Heart left ventricle (tissue), 16 donors: ENCODE measurements around the gene ELL. TPM values are rescaled to one million over a fixed set of nuclear protein-coding genes. Genes with fewer than 3 reads are reported as not detected.

ENCODE experiments used
- ATAC-seq, 4 donors: fragments of 200-7000 bp; cut with Tn5 transposase; one replicate each; pipeline ENCODE4 v1.9.1; 2020 to 2022; ENCODE audit warnings: moderate library complexity in 4 of 4, mild to moderate bottlenecking in 3 of 4, moderate number of reproducible peaks in 1 of 4
- DNase-seq, 5 donors: peaks; one replicate each; pipeline ENCODE4 v3.0.0-alpha.2; 2020
- H3K27ac ChIP-seq, 12 donors: fragments of 200-600 bp; sonication (generic) in 4 of 12; one replicate each; pipeline versions ENCODE4 v1.5.0 to v1.8.0; 2016 to 2022; ENCODE audit warnings: mild to moderate bottlenecking in 2 of 12
- H3K27me3 ChIP-seq, 9 donors: fragments of 200-600 bp; sonication (generic) in 2 of 9; one replicate each; pipeline versions ENCODE4 v1.5.1 to v1.8.0; 2016 to 2022; ENCODE audit warnings: mild to moderate bottlenecking in 3 of 9
- H3K36me3 ChIP-seq, 9 donors: fragments of 200-600 bp; sonication (generic) in 2 of 9; one replicate each; pipeline versions ENCODE4 v1.5.0 to v1.8.0; 2018 to 2022; ENCODE audit warnings: mild to moderate bottlenecking in 2 of 9
- H3K4me1 ChIP-seq, 12 donors: fragments of 200-600 bp; sonication (generic) in 4 of 12; one replicate each; pipeline versions ENCODE4 v1.5.0 to v1.8.0; 2016 to 2022; ENCODE audit warnings: mild to moderate bottlenecking in 3 of 12
- H3K4me3 ChIP-seq, 12 donors: fragments of 200-600 bp; sonication (generic) in 4 of 12; one replicate each; pipeline versions ENCODE4 v1.5.0 to v1.8.0; 2017 to 2022; ENCODE audit warnings: mild to moderate bottlenecking in 9 of 12, moderate library complexity in 4 of 12
- H3K9me3 ChIP-seq, 12 donors: fragments of 200-600 bp; sonication (generic) in 4 of 12; one replicate each; pipeline versions ENCODE4 v1.5.0 to v1.8.0; 2016 to 2022; ENCODE audit warnings: mild to moderate bottlenecking in 1 of 12
- POLR2A ChIP-seq, 2 donors: fragments of 450-650 bp; IDR thresholded peaks; one replicate each; pipeline ENCODE4 v1.6.1; 2017; ENCODE audit warnings: antibody characterized with exemption in 2 of 2, mild to moderate bottlenecking in 2 of 2, moderate library complexity in 2 of 2
- WGBS, 4 donors: extraction: QIAGEN DNeasy Blood & Tissue Kit in 2 of 4; methylation state at CpG; one replicate each; pipeline versions ENCODE4 v1.1.5 to v1.1.7; 2013 to 2018; 5-methylcytosine and 5-hydroxymethylcytosine counted together
- intact Hi-C, 10 donors: fragments of 100-400 bp; cut with DNase I; formaldehyde crosslinking; loops; one replicate each; pipeline versions ENCODE4 v1.11.1 to v1.14.2; 2022
- polyA plus RNA-seq, 2 donors: library from polyadenylated mRNA; stranded (reverse); fragments of 200-250 nt; gene quantifications; one replicate each; pipeline ENCODE4 v1.2.3, GENCODE V29; 2013
- total RNA-seq, 9 donors: library from RNA; depleted of rRNA in 2 of 9; stranded (reverse); fragments of >200 nt in 2 of 9; fragmentation: NEBNext Ultra II Directional in 3 of 9; extraction: Animal tissue kit (Norgen Biotek cat#: 25700) in 3 of 9; gene quantifications; one replicate each; pipeline versions ENCODE4 v1.1.0 to v1.2.4, GENCODE V29; 2016 to 2023
- TF ChIP-seq, protein P1 (sequence below), 12 donors: fragments of 200-600 bp; sonication (generic) in 4 of 12; IDR thresholded peaks; one replicate each; pipeline versions ENCODE4 v1.5.0 to v1.8.0; 2018 to 2022; ENCODE audit warnings: antibody characterized with exemption in 12 of 12, mild to moderate bottlenecking in 5 of 12
- donor health status: ischemic (EF 13 %, LVEDD 7.1; RV severe dilation, severe dysfunction).
- donor health status: healthy with polysubstance abuse.
- donor health status: DM: no; HTN: yes; CAD: no.
- donor health status: DM: no; HTN: no; CAD: no.
- donor health status: ischemic (EF 25% LVEDD 6.9; RV normal size, moderate dysfunction).
- donor health status: ischemic (EF 25% LVEDD 5.7; RV mildly dilated, moderate dysfunction).
- donor health status: healthy.
- donor health status: DM: yes; HTN: yes; CAD: no.
- donor health status: ischemic (EF 35%, LVEDD 5.7; RV mildly dilated, moderate dysfunction).
- donor health status: nonischemic (EF 11% LVEDD 7.7; RV severe dilation, severe dysfunction).
- donor health status: DM: yes; HTN: yes; CAD: no.
- donor health status: PGD.
- donor health status: ischemic (EF 29% LVEDD 5.4; RV normal size, mild dysfunction).
- donor health status: nonischemic (EF 23%, LVEDD 6.1; RV moderate dilation, normal function).

ELL gene
- total and polyA plus RNA-seq, 11 donors, result 5.9 to 17.8 (median 7.3) TPM

GRCh38 chr19:18501351-18501750 is 20.5 kb downstream of the ELL start:
- TF ChIP-seq, protein P1, sequence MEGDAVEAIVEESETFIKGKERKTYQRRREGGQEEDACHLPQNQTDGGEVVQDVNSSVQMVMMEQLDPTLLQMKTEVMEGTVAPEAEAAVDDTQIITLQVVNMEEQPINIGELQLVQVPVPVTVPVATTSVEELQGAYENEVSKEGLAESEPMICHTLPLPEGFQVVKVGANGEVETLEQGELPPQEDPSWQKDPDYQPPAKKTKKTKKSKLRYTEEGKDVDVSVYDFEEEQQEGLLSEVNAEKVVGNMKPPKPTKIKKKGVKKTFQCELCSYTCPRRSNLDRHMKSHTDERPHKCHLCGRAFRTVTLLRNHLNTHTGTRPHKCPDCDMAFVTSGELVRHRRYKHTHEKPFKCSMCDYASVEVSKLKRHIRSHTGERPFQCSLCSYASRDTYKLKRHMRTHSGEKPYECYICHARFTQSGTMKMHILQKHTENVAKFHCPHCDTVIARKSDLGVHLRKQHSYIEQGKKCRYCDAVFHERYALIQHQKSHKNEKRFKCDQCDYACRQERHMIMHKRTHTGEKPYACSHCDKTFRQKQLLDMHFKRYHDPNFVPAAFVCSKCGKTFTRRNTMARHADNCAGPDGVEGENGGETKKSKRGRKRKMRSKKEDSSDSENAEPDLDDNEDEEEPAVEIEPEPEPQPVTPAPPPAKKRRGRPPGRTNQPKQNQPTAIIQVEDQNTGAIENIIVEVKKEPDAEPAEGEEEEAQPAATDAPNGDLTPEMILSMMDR (IDR thresholded peaks at IDR 0.05), result no peak
- TF ChIP-seq POLR2A (IDR thresholded peaks at IDR 0.05), result no peak
- DNase-seq (no peak), ATAC-seq (no peak)
- Histone ChIP-seq H3K27me3 (no peaks in the 10 kb centered on the region), H3K36me3 (no peaks in the 10 kb centered on the region), H3K27ac (peak overlapping the region; percentile 30 to 93 (median 76)), H3K4me1 (peaks cover 47 to 100% (median 90%) of the 10 kb centered on the region in 12 donors), H3K9me3 (no peaks in the 10 kb centered on the region), H3K4me3 (no peak overlapping the region)
- WGBS, 4 donors, result 72 to 88% (median 79%) methylated on average over 6 to 13 of the region's 13 CpGs
- intact Hi-C loops, result loop anchor here in 1 of 10 donors (5.0 kb wide), 1 partner anchor 34 kb away; no protein-coding TSS in a partner anchor

- no peak for TF ChIP-seq POLR2A (IDR thresholded peaks at IDR 0.05)
- TF ChIP-seq, protein P1 (IDR thresholded peaks at IDR 0.05), result no peak
- Histone ChIP-seq H3K27ac (peak overlapping the region; percentile 30 to 93 (median 76)), H3K27me3 (no peaks in the 10 kb centered on the region), H3K4me3 (no peak overlapping the region), H3K9me3 (no peaks in the 10 kb centered on the region), H3K36me3 (no peaks in the 10 kb centered on the region), H3K4me1 (peaks cover 42 to 100% (median 90%) of the 10 kb centered on the region in 12 donors)
- peak in 4 of 5 donors; percentile 57 to 83 (median 68) for DNase-seq
- intact Hi-C loops, result loop anchor here in 1 of 10 donors (5.0 kb wide), 1 partner anchor 33 kb away; no protein-coding TSS in a partner anchor
- 19 to 40% (median 21%) methylated on average over 9 to 11 of the region's 11 CpGs for WGBS, 4 donors
- peak; percentile 35 to 49 (median 41) for ATAC-seq
These were observed 21.1 kb downstream of the ELL start for GRCh38 chr19:18500799-18501198.

DNA sequence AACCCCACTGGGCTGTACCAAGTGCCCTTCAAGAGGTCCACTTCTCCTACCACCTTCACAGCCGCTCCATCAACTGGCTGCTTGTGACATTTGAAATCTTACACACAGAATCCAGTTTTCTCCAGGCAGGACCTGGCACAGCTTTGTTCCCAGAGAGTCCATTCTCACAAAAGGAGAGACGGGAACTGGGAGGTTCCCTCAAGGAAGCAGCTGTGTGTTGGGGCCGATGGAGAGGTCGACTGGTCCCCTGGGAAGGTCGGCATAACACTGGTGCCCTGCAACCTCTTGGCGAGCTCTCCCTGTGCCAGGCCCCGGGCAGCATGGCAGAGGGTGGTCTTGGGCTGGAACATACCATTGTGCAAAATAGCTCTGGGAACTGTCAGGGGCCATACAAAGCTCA is 21.5 kb downstream of the ELL start:
- ATAC-seq (peak in 3 of 4 donors; percentile 8 to 38 (median 18)), DNase-seq (peak in 3 of 5 donors; percentile 58 to 69 (median 68))
- intact Hi-C loops, result loop anchor here in 1 of 10 donors (5.0 kb wide), 1 partner anchor 33 kb away; no protein-coding TSS in a partner anchor
- TF ChIP-seq, protein P1 (IDR thresholded peaks at IDR 0.05), result no peak
- TF ChIP-seq POLR2A (IDR thresholded peaks at IDR 0.05), result no peak
- H3K4me1 ChIP-seq, result peaks cover 38 to 100% (median 89%) of the 10 kb centered on the region in 12 donors
- H3K36me3 ChIP-seq, result no peaks in the 10 kb centered on the region
- H3K9me3 ChIP-seq, result no peaks in the 10 kb centered on the region
- 29 to 40% (median 32%) methylated on average over 6 to 7 of the region's 7 CpGs for WGBS, 4 donors
- H3K27me3 ChIP-seq, result no peaks in the 10 kb centered on the region
- no peak overlapping the region for H3K4me3 ChIP-seq
- peak overlapping the region in 11 of 12 donors; percentile 56 to 93 (median 77) for H3K27ac ChIP-seq

DNA sequence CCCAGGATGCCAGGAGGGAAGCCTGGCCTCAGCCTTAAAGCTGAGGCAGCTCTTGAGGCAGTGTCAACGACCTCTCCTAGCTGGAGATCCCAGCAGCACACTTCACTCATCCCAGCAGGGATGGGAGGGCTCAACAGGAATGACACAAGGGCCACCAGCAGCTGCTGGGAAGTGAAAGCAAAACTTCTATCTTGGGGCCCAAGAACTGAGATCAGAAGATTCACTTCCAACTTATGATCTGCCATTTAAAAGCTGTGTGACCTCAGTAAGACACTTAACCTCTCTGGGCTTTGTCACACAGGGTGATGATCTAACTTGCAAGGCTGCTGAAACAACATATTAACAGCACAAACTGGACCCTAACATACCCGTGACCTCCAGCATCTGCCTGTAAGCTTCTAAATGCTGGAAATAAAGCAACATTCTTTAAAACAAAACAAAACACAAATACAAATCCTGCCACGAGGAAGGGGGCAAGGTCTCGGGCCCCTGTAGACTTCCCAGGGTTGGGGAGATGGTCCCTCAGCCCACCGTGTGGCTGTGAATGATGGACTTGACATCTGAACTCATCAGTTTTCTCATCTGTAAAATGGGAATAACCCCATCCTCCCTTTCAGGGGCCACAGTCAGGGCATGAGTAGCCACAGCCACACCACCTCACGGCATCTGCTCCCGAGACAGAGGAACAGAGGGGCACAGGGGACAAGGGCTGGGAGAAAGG is 22.7 kb downstream of the ELL start:
- no peak overlapping the region for H3K4me3 ChIP-seq
- no peaks in the 10 kb centered on the region for H3K36me3 ChIP-seq
- DNase-seq (no peak), ATAC-seq (no peak)
- H3K27ac ChIP-seq, result peak overlapping the region in 11 of 12 donors; percentile 53 to 93 (median 77)
- peaks cover 33 to 100% (median 89%) of the 10 kb centered on the region in 12 donors for H3K4me1 ChIP-seq
- WGBS, 4 donors, result 79 to 85% (median 81%) methylated on average over 7 of the region's 7 CpGs
- no peak for TF ChIP-seq POLR2A (IDR thresholded peaks at IDR 0.05)
- TF ChIP-seq, protein P1 (IDR thresholded peaks at IDR 0.05), result no peak
- no peaks in the 10 kb centered on the region for H3K9me3 ChIP-seq
- intact Hi-C loops, result no loop called here
- no peaks in the 10 kb centered on the region for H3K27me3 ChIP-seq
